GM21526 (cell line): ENCODE results near the gene KLHL7.
"Not testable (repeated sequence)": the region's sequence is repeated elsewhere in the genome, so short reads cannot be mapped to it uniquely, and the experiment has no call there.

ENCODE experiments used
- ATAC-seq: cut with Tn5 transposase; IDR thresholded peaks from one replicate; pipeline ENCODE4 v1.9.1; 2021; ENCODE audit warnings: moderate library complexity; ENCODE audit not compliant: unreplicated experiment, low FRiP score

The KLHL7 gene

DNA sequence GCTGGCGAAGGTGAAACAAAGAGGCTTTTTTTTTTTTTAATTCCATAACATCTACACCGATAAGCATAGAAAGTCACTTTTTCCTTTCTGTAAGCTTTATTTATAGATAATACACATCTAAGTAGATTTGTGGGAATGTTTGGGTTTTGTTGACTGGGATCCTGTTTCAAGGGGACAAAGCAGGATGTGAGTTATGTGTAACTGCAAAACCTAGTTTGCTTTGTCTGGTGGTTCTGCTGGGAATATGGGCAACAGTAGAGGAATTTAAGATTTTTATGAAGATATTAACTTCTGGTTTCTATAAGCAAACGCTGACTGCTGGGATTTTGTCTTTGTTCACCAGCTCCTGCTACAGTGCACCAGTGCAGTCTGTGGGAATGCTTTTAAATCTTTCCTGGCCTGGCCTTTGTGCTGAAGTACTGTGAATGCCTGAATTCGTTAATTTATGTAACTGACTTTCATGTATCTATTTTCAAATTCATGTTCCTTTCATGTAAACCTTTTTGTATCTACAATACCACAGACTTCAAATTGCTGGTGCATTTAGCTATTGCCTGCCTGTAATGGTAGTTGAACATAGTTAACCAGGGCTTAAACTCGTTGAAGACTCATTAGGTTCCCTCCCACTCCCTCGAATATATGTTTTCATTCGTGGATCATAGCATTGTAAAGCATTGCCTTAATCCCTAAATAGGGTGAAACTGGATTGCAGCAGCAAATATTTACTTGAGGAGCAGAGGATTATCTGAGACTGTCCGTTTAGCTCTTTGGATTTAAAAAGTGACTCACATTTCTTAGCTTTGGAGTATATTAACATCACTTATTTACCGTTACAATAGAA is 1.5 kb downstream of the KLHL7 start:
- no peak for ATAC-seq

DNA sequence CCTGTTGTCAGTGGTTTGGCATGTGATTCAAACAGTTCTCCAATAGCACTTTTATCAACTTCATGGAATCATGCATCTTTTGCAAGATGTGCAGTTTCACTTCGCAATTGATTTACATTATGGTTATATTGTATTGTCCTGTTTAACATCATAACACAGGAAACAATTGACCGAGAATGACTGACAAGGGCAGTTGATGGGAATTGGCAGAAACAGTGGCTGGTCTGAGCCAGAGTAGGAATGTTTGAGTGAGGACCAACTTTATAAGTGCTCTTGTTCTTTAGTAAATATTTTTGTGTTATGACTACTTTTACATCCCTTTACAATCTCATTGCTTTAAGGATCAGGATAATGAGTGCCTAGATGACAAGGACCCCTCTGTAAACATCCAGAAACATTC is 2.2 kb downstream of the KLHL7 start:
- no peak for ATAC-seq

- no peak for ATAC-seq
Measured at GRCh38 chr7:23108995-23109394, 3.4 kb downstream of the KLHL7 start.

- ATAC-seq = no peak
Measured at GRCh38 chr7:23109470-23109869, 3.9 kb downstream of the KLHL7 start.

- ATAC-seq = no peak
Measured at GRCh38 chr7:23114896-23115295, 9.3 kb downstream of the KLHL7 start.

DNA sequence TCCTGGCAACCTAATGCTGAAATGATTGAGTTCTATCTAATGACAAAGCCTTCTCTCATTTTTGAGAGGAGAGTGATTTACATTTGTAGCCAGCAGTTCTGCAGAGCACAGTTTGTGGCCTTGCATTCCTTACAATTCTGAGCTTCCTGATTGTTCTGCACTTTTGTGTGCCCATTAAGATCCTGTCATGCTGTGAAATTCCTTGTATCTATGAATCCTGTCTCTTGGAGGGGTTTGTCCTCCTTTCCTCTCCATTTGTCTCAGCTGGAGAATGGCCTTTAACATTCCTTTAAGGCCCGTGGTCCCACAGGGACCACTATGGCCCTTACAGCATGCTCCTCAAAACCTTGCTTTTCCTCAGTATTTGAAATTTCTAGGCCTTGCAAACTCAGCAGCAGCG is 10.4 kb downstream of the KLHL7 start:
- ATAC-seq = no peak

GRCh38 chr7:23117841-23118240 is 12.3 kb downstream of the KLHL7 start:
- no peak for ATAC-seq

- no peak for ATAC-seq
Measured at GRCh38 chr7:23120106-23120505, 14.5 kb downstream of the KLHL7 start.

DNA sequence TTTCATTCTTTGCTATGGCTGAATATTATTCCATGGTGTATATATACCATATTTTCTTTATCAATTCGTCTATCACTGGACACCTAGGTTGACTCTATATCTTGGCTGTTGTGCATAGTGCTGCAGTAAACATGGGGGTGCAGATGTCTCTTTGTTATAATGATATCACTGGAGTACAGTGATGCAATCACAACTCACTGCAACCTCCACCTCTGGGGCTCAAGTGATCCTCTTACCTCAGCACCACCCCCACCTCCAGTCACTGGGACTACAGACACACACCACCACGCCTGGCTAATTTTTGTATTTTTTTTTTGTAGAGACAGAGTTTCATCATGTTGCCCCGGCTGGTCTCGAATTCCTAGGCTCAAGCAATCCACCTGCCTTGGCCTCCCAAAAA is 15.6 kb downstream of the KLHL7 start:
- ATAC-seq = no peak

DNA sequence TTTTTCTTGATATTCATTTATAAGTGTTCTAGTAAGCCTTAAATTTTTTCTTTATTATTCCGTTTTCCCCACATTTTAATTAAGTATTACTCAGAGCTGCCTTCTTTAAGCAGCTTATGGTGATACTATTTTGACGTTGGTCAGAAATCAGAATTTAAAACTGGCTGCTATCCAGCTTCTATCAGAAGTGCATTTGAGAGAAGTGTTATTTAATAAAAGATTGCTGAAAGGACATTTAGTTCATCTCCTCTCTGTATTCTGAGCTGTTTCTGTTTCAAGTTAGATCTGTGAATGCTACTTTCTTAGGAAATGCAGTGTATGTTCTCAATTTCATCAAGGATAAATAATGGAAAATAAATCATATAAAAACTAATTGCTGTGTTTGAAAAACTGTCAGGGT is 17.4 kb downstream of the KLHL7 start:
- ATAC-seq = no peak

GRCh38 chr7:23123465-23123864 is 17.9 kb downstream of the KLHL7 start:
- no peak for ATAC-seq

GRCh38 chr7:23129036-23129435 is 23.5 kb downstream of the KLHL7 start:
- ATAC-seq = no peak

DNA sequence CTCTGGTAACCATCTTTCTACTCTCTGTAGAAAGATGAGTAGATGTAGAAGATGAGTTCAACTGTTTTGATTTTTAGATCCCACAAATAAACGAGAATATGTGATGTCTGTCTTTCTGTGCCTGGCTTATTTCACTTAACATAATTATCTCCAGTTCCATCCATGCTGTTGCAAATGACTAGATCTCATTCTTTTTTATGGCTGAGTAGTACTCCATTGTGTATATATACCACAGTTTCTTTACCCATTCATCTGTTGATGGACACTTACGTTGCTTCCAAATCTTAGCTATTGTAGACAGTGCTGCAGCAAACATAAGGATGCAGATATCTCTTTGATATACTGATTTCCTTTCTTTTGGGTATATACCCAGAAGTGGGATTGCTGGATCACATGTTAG is 26.2 kb downstream of the KLHL7 start:
- not testable (repeated sequence) for ATAC-seq

GRCh38 chr7:23133797-23134196 is 28.2 kb downstream of the KLHL7 start:
- no peak for ATAC-seq

GRCh38 chr7:23135755-23136154 is 30.2 kb downstream of the KLHL7 start:
- ATAC-seq = no peak

DNA sequence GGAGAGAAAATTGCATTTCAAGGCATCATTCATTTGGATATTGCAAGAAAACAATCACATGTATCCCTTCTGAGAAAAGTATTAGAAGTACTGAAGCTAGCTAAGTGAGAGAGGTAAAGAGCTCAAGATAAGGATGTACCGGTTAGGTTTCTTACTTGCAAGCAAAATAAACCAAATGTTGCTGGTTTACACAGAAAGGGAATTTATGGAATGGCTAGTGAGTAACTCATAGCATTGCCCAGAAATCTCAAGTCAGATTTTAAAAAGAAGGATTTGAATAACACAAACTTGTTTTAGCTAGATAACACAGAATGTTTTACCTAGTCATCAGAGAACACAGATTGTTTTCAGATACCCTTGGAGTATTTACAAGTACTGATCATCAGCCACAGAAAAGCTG is 30.6 kb downstream of the KLHL7 start:
- ATAC-seq = no peak

GRCh38 chr7:23157679-23158078 is 52.1 kb downstream of the KLHL7 start:
- no peak for ATAC-seq

DNA sequence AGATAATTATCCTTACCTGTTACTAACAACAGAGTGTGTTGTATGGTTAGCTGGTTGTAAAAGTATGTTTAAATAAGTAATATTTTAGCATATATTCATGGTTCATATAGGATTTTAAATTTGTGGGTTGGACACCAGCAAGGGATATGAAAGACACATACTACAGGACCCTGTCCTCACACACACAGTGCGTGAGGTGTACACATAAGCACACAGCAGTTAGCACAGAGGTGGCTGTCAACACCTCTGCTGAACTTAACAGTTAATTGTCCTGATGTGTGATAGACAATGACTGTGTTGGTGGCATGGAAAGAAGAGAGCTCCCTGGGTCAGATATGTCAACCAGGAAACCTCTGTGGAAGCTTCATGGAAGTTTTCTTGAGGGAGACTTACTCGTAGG is 53.0 kb downstream of the KLHL7 start:
- ATAC-seq = no peak

DNA sequence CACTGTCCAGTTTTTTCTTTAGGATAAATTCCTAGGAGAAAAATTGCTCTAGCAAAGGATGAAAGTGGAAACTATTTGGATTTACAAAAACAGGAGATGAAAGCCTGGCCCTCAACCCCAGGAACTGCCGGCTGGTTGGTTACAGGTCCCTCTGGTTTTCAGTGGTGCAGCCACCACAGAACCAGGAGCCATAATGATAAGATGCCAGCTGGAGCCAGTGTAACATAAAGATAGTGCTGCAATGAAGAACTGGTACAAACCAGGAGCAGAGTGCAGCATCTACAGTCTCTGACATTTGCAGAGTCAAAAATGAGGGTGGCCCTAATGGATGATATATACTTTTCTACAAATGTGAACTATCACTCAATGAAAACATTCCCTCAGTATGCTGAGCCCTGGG is 55.9 kb downstream of the KLHL7 start:
- ATAC-seq = no peak

GRCh38 chr7:23164846-23165245 is 59.3 kb downstream of the KLHL7 start:
- ATAC-seq = no peak

DNA sequence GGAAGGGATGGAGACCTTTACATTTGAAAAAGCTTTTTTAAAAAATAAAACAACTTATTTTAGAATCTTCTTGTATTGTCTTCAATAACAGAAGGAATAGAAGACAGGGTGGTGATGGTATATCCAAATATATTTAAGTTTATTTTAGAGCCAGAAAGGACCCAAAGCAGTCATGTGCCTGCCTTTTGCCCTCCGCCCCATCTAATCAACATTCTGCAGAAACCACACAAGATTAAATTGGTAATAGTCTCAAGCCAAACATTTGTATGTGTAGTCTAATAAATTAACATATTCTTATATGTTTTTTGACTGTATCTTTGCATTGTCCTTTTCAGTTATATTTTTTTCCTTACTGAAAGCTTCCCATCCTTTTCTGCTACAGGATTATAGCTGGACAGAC is 59.7 kb downstream of the KLHL7 start:
- no peak for ATAC-seq

DNA sequence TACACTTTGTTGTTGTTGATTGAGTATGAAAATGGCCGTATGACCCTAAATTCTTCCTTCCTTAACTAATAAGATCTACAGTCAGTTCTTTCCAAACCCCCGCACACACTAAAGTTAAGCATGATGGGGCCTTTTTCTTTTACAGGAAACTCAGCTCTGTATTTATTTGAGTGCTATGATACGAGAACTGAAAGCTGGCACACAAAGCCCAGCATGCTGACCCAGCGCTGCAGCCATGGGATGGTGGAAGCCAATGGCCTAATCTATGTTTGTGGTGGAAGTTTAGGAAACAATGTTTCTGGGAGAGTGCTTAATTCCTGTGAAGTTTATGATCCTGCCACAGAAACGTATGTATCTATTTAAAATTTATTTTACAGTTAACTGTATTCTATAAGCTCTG is 62.1 kb downstream of the KLHL7 start:
- no peak for ATAC-seq
